GM18870 (cell line): Measurements from ENCODE around the gene APCDD1L.

Experiments
- ATAC-seq: cut with Tn5 transposase; IDR thresholded peaks from one replicate; pipeline ENCODE4 v1.9.1; 2021; ENCODE audit warnings: moderate library complexity; ENCODE audit not compliant: unreplicated experiment

The APCDD1L gene

DNA sequence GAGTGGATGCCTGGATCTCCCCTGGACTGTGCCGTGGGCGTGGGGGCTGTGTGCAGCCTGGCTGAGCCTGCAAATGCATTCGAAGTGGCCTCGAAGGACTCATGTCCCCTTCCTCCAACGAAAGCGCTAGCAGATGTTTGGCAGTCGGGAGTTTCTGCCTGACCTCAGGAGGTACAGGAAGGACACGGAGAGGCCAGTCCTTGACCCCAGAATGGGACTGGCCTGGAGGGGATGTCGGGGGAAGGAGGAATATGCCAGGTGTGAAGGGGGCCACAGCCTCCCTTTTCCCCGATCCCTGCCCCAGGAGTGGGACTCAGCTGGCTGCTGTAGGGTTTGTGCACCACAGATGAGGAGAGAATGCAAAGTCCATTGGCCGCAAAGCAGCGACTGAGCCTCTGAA lies 45.6 kb downstream of the APCDD1L start:
- no peak for ATAC-seq

DNA sequence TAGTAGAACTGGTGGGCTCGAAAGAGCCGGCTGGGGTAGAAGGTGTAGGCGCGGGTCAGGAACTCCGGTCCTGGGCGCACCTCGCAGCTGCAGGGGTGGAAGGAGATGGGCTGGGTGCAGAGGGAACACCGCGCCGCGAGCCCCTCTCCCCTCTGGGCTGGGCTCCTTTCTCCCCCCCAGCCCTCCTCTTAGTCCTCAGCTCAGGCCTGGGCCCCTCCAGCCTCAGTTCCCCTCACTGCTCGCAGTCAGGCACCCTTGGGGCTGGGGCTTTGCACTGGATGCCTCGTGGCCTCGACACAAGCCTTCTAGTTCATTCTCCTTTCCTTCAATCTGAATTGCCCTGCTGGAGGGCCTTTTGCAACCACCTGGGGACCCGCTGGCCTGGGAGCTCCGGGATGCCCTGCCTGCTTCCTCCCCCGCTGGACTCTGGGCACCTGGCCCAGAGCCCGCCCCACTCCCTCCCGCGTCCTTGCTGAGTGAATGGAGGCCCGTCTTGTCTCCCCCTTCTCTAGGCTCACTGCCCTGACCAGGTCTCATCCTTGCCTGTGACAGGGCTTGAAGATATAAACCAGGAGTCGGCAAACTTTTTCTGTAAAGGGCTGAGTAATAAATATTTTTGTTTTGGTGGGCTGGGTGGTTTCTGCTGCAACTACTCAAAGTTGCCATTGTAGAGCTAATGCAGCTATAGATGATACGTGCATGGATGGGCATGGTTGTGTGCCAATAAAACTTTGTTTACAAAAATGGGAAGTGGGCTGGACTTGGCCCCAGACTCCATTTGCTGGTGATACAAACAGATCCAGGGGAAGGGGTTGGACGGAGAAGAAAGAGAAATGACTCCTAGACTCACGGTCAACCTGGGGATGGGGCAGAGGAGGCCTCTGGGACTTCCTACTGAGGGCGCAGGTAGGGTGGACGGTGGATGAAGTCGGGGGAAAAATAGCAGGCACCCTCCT lies 47.3 kb downstream of the APCDD1L start:
- no peak for ATAC-seq

DNA sequence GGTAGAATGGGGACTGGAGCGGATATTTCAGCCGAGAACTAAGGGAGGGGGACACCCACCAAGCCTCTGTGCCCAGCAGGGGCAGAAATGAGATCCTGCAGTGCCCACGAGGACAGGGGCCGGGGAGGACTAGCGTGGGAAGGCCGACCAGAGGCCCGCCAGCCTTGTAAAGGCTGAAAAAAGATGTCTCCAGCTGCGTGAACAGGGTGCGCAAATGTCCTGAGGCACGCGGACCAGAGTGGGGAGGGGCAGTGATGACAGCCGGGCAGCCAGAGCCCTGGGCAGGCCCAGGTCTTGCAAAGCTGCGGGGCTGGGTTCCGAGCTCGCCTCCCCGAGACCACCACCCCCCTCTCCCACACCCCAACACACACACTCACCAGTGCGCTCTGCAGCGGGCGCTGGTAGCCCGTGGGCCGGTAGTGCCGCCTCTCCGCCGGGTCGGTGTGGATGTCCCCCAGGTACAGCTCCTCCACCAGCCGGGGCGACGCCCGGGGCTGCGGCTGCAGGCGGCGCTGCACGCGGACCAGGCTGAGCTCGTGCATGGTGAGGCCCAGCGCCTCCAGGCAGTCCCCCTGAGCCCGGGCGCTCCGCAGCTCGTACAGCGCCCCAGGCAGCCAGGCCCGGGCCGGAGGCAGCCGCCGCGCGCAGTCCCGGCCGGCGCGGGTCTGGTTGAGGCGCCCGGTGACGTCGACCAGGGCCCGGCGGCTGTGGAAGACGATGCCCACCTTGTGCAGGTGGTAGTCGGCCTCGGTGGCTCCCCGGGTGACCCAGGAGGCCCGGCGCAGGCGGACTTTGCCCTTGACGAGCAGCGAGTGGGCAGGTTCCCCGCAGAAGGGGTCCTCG lies 48.2 kb downstream of the APCDD1L start:
- ATAC-seq = no peak

DNA sequence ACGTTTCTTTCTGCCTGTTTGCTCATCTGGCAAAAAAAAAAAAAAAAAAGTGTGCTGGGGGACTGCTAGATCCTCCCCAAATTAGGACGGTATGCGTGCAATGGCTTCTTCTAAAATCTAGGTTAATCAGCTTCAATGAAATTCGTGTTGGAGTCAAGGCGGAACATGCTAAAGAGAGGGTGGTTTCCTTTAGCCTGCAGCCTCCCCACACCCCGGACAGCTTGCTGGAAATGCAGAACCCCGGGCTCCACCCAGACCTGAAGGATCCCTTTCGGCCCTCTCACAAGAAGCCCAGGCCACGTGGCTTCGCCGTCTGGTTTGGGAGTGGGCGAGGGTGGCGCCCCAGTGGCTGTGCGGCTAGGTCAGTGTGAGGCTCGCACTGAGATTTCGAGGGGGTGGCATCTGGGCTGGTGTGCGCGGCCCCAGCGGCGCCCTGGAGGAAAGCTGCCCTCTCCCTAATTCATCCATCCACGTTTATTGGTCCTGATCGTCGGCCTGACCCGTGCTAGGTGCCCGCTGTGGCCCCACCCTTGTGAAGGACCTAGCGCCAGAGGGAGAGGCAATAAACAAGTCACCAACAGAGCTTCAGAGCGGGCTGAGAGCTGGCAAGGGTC lies 49.0 kb downstream of the APCDD1L start:
- ATAC-seq = no peak

DNA sequence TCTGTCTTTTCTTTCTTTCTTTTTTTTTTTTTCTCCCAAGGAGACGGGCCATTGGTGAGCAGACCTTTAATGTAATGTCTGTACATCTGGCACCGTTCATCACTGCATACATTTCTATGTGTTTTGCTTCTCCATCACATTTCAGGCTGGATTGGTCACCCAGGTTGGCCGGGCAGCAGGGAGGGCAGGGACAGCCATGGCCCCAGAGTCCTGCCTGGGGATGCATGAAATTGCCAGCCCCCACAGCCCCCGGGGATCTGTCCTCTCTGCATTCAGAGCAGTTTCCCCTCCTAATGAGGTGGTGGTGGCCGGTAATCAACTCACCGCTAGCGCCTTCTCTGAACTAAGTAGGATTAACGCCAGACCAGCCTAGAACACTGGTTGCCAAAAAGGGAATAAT lies 50.4 kb downstream of the APCDD1L start:
- no peak for ATAC-seq

DNA sequence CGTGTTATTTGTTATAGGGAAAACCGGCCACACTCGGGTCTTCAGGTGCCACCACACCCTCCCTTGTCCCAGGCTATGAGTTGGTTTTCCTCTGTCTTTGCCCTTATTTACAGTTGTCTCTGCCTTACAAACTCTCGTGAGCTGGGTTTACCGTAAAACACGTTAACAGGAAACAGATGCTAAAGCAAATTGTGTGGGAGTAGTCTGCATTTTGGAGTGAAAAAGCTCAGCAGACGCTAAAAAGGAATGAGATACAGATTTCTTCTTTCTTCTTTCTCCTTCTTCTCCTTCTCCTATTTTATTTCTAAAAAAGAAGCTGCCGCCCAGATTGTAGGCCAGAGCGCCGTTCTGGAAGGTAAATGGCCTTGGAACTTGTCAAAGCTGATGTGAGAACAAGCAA lies 51.9 kb downstream of the APCDD1L start:
- ATAC-seq = no peak

DNA sequence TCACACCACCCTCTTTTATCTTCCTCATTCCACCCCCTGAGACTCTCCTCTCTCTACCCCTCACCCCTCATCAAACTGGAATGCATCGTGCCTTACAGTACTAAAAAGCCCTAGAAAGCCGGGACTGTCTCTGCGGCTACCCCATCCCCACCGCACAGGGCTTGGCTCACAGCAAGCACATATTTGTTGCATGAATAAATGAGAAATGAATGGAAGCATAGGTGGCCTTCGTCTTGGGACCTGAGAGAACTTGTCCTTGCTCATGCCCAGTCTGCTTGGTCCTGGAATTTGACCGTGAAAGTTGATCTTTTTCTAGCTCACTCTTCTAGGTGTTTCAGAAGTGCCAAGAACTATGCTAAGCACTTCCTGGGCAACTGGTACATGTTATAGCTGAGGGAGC lies 53.3 kb downstream of the APCDD1L start:
- ATAC-seq = no peak

DNA sequence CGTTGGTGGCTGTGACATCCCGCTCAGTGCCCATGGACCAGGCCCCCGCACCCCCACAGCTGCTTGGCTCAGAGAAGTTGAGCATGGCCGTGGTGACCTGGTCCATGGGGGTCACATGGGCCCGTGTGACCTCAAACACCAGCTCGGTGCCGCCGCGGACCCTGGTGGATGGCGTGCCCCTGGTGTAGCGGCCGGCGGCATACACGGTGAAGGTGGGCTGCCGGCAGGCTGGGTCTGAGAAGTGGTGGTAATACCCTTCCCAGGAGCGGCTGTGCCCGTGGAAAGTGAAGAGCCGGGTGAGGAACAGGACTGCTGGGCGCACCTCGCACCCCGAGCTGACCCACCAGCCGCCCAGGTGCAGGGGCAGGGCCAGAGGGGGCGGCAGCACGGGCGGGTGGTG lies 54.1 kb downstream of the APCDD1L start:
- no peak for ATAC-seq

DNA sequence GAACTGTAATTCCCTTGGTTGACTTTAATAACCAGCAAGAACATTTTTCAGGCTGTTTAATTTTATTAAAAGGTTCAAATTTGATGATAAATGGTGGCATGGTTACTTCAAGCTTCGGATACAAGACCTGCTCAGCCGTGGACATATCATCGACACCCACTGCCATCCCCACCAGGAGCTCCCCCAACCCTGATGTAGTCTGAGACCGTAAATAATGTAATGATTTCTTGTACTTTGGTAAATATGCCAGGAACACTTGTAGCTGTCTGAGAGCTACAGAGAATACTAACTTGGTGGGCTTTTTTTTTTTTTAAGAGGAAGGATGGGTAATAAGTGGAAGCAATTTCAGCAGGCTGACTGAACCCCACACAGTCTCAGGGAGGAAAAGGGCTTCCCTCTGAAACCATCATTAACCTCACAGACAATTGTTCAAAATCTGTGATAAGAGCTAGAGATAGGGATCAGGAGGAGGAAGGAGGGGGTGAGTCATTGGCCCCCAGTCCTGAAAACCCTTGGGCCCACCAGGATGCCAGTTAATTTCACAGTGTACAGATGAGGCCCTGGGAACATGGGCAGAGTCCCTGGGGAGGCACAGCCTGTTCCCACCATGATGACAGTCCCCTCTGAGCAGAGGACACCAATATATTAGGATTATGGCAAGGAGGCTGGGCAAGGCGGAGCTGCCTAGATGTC lies 56.0 kb downstream of the APCDD1L start:
- ATAC-seq = peak; percentile 22

DNA sequence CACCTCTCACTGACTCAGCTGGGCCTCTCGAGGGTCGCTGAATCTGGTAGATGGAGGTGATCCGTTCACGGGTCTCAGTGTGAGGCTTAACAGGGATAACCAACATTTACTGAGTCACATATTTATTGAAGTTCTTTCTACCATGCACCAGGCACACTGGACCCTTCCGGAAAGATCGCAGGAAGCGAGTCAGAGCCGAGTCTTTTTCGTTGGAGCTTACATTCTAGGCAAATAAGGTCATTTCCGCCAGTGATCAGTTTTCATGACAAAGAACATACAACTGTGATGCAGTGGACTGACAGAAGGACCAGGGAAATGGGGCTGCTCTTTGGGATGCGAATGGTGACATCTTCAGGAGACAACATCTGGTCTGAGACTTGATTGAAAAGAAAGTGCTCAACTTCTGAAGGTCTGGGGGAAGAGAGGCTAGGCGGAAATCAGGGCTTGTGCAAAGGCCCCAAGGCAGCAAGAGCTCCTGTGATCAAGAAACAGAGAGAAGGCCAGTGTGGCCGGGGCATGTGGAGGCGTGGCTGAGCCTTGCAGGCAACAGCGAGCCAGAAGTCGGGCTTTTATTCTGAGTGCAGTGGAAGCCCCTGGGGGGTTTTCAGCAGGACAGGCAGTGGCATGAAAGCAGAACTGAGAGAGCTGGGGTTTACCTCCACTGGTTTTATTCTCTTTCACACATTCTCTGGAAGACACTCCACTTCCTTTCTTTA lies 56.7 kb downstream of the APCDD1L start:
- ATAC-seq = peak; percentile 92

DNA sequence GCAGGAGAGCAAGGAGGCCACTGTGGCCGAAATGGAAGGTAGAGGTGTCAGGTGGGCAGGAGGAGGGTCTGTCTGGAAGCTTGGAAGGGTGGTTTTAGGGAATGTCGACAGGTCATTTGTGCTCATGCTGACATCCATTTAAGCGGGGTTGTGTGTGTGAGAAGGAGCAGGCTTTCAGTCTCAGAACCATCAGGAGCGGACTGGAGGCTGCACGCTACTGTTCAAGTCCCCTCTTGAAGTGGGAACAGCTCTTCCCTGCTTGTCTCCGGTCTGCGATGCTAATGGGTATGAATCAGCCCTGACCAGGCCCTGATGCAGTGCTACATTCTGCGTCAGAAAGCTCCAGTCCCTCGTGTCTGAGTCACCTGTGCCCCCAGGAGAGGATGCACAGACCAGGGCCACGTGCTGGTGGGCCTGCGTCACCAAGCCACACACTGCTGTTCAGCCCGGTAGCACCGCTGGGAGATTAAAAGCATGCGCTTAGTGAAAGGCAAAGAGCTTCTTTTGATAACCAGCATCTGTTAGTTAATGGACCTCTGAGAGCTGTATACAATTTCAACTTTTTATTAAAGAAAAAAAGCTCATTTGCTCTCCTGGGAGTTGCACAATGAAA lies 58.0 kb downstream of the APCDD1L start:
- no peak for ATAC-seq

DNA sequence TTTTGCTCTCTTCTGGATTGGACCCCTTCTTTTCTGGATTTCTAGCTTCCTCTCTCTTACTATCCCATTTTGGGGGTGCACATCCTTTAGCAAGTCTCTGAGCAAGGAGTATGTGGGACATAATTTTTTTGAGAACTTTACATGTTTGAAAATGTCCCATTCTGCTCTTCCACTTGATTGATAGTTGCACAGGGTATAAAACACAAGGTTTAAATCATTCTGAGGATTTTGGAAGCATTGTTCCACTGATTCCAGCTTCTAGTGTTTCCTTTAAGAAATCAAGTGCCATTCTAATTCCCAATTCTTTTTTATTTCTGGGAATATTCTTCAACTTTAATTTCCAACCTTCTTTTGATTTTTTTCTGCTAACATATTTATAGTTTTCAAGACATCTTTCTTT lies 60.7 kb downstream of the APCDD1L start:
- no peak for ATAC-seq

DNA sequence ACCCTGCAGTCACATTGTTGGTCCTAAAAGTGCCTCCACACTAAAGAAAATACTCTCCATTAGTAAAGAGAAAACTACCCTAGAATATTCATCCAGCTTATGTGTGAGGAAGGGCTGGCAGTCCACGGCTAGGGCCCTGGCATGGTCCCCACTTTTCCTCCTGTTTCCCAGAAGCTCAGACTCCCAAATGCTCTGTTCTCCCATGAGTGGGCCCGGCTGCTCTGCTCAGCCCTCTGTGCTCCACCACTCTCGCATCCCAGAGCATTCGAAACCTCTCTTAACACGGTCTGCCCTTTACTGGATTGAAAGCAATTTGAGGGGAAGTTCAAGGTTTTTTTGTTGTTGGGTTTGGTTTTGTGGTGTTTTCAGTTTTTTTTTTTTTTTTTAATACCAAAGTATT lies 61.8 kb downstream of the APCDD1L start:
- ATAC-seq = no peak

DNA sequence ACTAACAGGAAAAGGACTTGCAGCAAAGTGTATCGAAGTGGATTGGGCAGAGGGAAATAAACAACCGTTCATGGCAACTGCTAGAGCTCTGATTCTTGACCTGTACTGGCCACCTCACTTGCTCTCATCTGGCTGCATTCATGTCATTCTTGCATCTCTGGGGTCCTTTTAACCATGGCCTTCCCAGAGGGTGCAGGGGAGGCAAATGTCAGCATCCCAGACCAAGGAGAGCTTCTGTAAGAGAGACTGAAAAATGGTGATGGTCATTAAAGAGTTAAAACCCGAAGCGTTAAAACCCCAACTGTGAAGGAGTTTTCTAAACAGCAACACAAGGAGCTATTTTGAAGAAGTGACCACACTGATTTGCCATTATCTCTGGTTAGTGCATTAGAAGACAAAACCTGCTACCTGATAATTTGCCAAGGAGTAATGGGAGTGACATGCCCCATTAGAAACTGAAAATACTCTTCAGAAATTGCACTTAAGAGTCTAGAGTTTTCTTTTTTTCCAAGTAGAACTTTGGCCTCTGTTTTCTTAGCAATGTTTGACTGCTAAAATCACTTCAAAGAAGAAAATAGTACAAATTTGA lies 62.4 kb downstream of the APCDD1L start:
- ATAC-seq = no peak

DNA sequence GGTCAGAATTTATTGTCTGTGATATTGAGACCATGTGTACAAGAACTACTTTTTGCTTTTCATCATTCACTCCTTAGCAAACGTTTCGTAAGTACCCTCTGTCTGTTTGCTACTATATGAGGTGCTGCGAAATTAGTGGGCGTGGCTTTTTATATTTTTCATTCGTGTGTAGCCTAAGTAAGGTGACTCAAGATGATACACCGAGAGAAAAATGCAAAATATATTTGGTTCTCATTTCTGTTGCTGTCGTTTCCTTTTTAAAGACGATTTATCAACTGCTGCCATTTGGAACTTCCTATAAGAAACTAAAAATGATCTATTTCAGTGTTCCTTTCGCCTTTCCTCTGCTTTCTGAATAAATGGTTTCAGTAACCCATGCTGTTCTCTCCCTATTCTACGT lies 64.9 kb downstream of the APCDD1L start:
- ATAC-seq = no peak

DNA sequence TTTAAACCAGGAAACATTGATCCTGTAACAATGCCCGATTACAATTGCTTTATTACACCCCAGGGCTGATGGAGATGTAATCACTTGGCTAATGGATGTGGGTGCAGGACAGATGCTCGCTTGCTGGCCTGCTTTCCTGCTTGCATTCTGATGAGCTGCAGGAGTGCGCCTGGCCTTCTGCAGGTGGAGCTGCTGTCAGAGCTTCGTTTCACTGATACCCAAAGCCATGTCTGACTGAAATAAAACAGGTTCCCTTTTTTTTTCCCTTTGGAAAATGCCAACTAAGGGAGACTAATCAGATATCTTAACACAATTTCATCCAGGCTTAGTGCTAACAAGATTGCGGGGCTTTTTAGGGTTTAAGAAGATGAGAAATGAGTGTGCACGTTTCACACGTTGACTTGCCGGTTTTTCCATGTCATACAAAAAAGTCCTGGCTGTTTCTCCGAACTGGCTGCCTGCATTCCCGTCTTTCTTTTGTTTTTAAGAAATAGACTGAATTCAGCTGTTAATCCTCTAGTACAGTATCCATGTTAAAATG lies 65.4 kb downstream of the APCDD1L start:
- ATAC-seq = no peak

DNA sequence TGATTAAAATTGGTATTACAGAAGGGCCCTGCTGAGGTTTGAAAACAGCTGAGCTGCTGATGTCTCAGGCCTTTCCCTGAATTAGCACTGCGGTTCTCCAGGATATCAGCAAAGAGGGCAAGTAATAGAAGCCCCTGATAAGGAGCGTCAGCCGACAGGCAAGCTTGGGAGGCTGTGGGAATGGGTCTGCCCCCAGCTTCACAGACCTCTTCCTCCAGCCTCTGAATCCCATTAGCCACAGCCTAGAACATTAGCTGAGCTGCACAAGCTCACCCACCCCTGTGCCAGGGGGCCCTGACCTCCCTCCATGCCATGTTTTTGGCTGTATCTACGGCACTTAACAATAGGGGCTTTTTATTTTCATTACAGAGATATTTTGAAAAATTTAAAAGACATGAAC lies 66.2 kb downstream of the APCDD1L start:
- ATAC-seq = no peak

DNA sequence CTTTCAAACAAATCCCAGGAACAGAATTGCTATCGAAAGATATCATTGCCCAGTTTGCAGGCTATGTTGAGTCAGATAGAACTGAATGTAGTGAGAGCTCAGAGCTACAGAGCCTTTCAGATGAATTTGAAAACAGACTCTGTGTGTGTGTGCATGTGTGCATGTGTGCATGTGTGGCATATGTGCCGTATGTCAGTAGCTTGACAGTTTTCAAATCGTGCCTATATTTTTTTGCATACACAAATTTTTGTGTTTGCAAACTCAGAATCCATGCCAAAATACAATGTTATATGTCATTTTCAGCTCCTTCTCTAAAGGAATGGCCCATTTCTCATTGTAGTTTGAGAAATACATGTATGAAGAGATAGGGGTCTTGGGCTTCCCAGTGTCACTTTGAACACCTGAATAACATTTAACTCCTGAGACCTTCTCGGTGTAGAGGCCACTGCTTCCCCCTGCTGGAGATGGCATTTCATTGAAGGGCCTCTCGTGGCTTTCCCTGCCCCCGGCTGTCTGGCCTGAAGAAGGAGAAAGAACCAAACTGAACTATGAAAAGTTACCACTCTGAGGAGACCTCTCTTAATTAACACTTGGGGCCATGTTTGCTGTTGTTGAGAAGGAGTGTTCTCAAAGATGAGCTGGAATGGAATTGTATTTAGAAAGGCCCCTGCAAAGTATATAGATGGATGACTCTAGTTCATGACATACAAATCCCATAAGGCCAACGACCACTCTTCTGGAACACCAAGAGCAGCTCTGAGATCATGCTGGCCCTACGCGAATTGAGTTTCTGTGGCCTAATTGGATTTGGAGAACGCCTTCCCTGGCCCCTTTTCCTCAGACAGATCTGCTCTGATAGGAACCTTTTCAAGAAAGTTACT lies 67.4 kb downstream of the APCDD1L start:
- ATAC-seq = no peak
